Hematopoietic multipotent progenitor cell (in vitro differentiated cells): Measurements from ENCODE around the gene DSP. TPM values are rescaled to one million over a fixed set of nuclear protein-coding genes. Genes with fewer than 3 reads are reported as not detected.

Experiments
- DNase-seq, 3 donors: peaks; one replicate each; pipeline ENCODE4 v3.0.0-alpha.2; 2011 to 2015; ENCODE audit warnings: low read depth in 2 of 3, low spot score in 2 of 3
- total RNA-seq: library from RNA; depleted of rRNA; stranded (reverse); fragments of >200 nt; gene quantifications from one replicate; pipeline ENCODE4 v1.2.3, GENCODE V29; 2012

Gene DSP
- total RNA-seq, 1 donor = under 0.01 TPM

GRCh38 chr6:7590918-7591302 lies 49.4 kb downstream of the DSP start:
- DNase-seq = no peak

- DNase-seq = no peak
Observed at GRCh38 chr6:7591770-7592169, 50.3 kb downstream of the DSP start.

GRCh38 chr6:7593229-7593628 lies 51.8 kb downstream of the DSP start:
- no peak for DNase-seq

GRCh38 chr6:7594579-7595125 lies 53.2 kb downstream of the DSP start:
- no peak for DNase-seq

- DNase-seq = no peak
Observed at GRCh38 chr6:7604003-7604402, 62.5 kb downstream of the DSP start.

- DNase-seq = no peak
Observed at GRCh38 chr6:7604506-7604905, 63.0 kb downstream of the DSP start.

GRCh38 chr6:7615611-7616383 lies 74.3 kb downstream of the DSP start:
- peak; percentile 24 to 71 (median 44) for DNase-seq

GRCh38 chr6:7617801-7618764 lies 76.6 kb downstream of the DSP start:
- peak in 2 of 3 donors; percentile 71 to 85 for DNase-seq

- DNase-seq = no peak
Observed at GRCh38 chr6:7621761-7622160, 80.3 kb downstream of the DSP start.

GRCh38 chr6:7624796-7625710 lies 83.6 kb downstream of the DSP start:
- DNase-seq = peak in 1 of 3 donors; percentile 24

GRCh38 chr6:7628479-7628878 lies 87.0 kb downstream of the DSP start:
- DNase-seq = no peak

GRCh38 chr6:7628909-7629308 lies 87.4 kb downstream of the DSP start:
- no peak for DNase-seq

GRCh38 chr6:7629321-7629720 lies 87.8 kb downstream of the DSP start:
- DNase-seq = no peak

- DNase-seq = no peak
Observed at GRCh38 chr6:7630792-7631191, 89.3 kb downstream of the DSP start.

- no peak for DNase-seq
Observed at GRCh38 chr6:7631466-7631865, 90.0 kb downstream of the DSP start.

- DNase-seq = no peak
Observed at GRCh38 chr6:7632501-7633290, 91.2 kb downstream of the DSP start.

GRCh38 chr6:7633361-7633760 lies 91.9 kb downstream of the DSP start:
- no peak for DNase-seq

- no peak for DNase-seq
Observed at GRCh38 chr6:7636151-7636550, 94.7 kb downstream of the DSP start.
